HL-60 (cell line): ENCODE results near the gene DDIT3.

Experiments
- DNase-seq, 2 experiments: peaks; one replicate each; pipeline ENCODE4 v3.0.0-alpha.2; 2010 to 2020; ENCODE audit warnings: low read depth in 1 of 2, low spot score in 1 of 2
- H3K27ac ChIP-seq: fragments of 250-450 bp; sonication (Bioruptor Pico); replicated peaks from 2 replicates; pipeline ENCODE4 v1.5.1; 2020; ENCODE audit warnings: mild to moderate bottlenecking, moderate library complexity
- H3K27me3 ChIP-seq: fragments of 250-450 bp; sonication (Bioruptor Pico); 2 replicates; pipeline ENCODE4 v1.5.1; 2021; ENCODE audit warnings: mild to moderate bottlenecking, moderate library complexity; ENCODE audit not compliant: insufficient read depth, poor library complexity, severe bottlenecking
- H3K4me3 ChIP-seq: replicated peaks from 2 replicates; pipeline ENCODE4 v1.5.1; 2011; ENCODE audit warnings: mild to moderate bottlenecking, control low read depth, low read length; ENCODE audit not compliant: insufficient read depth
- CTCF ChIP-seq: IDR thresholded peaks from one replicate; pipeline ENCODE4 v1.5.1; 2011; ENCODE audit warnings: low read length, control low read depth, inconsistent platforms; ENCODE audit not compliant: insufficient read depth
- GABPA ChIP-seq: IDR thresholded peaks from 2 replicates; pipeline ENCODE4 v1.6.1; 2012; ENCODE audit warnings: low read depth
- POLR2AphosphoS5 ChIP-seq: IDR thresholded peaks from 2 replicates; pipeline ENCODE4 v1.6.1; 2012; ENCODE audit warnings: low read depth
- REST ChIP-seq: IDR thresholded peaks from 2 replicates; pipeline ENCODE4 v1.6.1; 2012; ENCODE audit warnings: low read depth; ENCODE audit not compliant: insufficient replicate concordance
- SPI1 ChIP-seq: IDR thresholded peaks from 2 replicates; pipeline ENCODE4 v1.6.1; 2012; ENCODE audit warnings: low read depth, mild to moderate bottlenecking, borderline replicate concordance

The DDIT3 gene

GRCh38 chr12:57479376-57480115 is 40.8 kb downstream of the DDIT3 start, which contains the start of gene ARHGAP9:
Gene ARHGAP9, minus strand, starts transcription at chr12:57479866. Its CDS starts 460 bp downstream, at chr12:57479406.
- H3K27ac ChIP-seq: peak within 1 kb of the TSS; percentile 90
- H3K27me3 ChIP-seq: no peaks in the 10 kb centered on the region
- no peak for TF ChIP-seq POLR2AphosphoS5
- TF ChIP-seq CTCF: no peak
- no peak for TF ChIP-seq GABPA
- TF ChIP-seq REST: no peak
- TF ChIP-seq SPI1: peak; percentile 46; the same call in 1 of the 2 replicates
- no peak within 1 kb of the TSS for H3K4me3 ChIP-seq
- peak in 1 of 2 experiments; percentile 34 for DNase-seq

GRCh38 chr12:57479043-57479375 is 41.3 kb downstream of the DDIT3 start:
- no peak for DNase-seq
- TF ChIP-seq SPI1 (no peak), POLR2AphosphoS5 (no peak), GABPA (no peak), CTCF (no peak)
- H3K4me3 ChIP-seq: no peak overlapping the region

GRCh38 chr12:57477710-57478681 is 42.3 kb downstream of the DDIT3 start:
- Histone ChIP-seq H3K27ac (peak overlapping the region; percentile 90), H3K27me3 (no peaks in the 10 kb centered on the region), H3K4me3 (peak overlapping the region; percentile 62)
- peak; percentile 80 for DNase-seq
- TF ChIP-seq CTCF: no peak
- TF ChIP-seq GABPA: peak; percentile 52
- TF ChIP-seq SPI1: peak; percentile 89

More at GRCh38 chr12:57479043-57479375, 41.3 kb downstream of the DDIT3 start:
- Histone ChIP-seq H3K27ac (peak overlapping the region; percentile 90), H3K27me3 (no peaks in the 10 kb centered on the region)

GRCh38 chr12:57476993-57477709 is 43.2 kb downstream of the DDIT3 start:
- DNase-seq: no peak
- no peaks in the 10 kb centered on the region for H3K27me3 ChIP-seq
- peak overlapping the region; percentile 90 for H3K27ac ChIP-seq
- H3K4me3 ChIP-seq: peak overlapping the region; percentile 62
- TF ChIP-seq REST (no peak), POLR2AphosphoS5 (0 out of 2 replicates have a peak, but pooled peaks have one; percentile 4)
